ENCODE results near the gene APBB1IP.

GRCh38 chr10:26554246-26554645 is 116.1 kb downstream of the APBB1IP start:
- TF ChIP-seq POLR2A (IDR thresholded peaks at IDR 0.05) (no peak), CTCF (IDR thresholded peaks at IDR 0.05) (no peak)

All from lower leg skin (tissue), 3 donors.